PC-3 (cell line): ENCODE data around the gene JAZF1. TPM values are rescaled to one million over a fixed set of nuclear protein-coding genes. Genes with fewer than 3 reads are reported as not detected.
"Not testable (repeated sequence)": the region's sequence is repeated elsewhere in the genome, so short reads cannot be mapped to it uniquely, and the experiment has no call there.

Experiments used
- ATAC-seq: fragments of 200-7000 bp; cut with Tn5 transposase; 2 replicates; pipeline ENCODE4 v1.9.1; 2020; ENCODE audit warnings: mild to moderate bottlenecking, moderate library complexity
- BruUV-seq: library from RNA; stranded (reverse); fragments of 400-500 nt; replicated peaks from 2 replicates; lab custom pipeline; 2021; lab: Mats Ljungman, UMichigan
- CTCF ChIA-PET: fragments of 300-600 bp; sonication (Branson Sonifier 250); formaldehyde crosslinking; loops from one replicate; lab custom pipeline; 2022; ENCODE audit warnings: antibody characterized with exemption; lab: Charles Lee
- POLR2A ChIA-PET: fragments of 300-600 bp; sonication (Branson Sonifier 250); formaldehyde crosslinking; loops from one replicate; lab custom pipeline; 2022; ENCODE audit warnings: antibody characterized with exemption; ENCODE audit not compliant: unreplicated experiment; lab: Charles Lee
- DNase-seq: peaks from one replicate; pipeline ENCODE4 v3.0.0-alpha.2; 2015
- H2AFZ ChIP-seq: fragments of 300-600 bp; sonication (generic); 2 replicates; pipeline ENCODE4 v1.6.0; 2016; ENCODE audit warnings: antibody characterized with exemption, low read length
- H3F3A ChIP-seq: fragments of 300-600 bp; sonication (generic); one replicate; pipeline ENCODE4 v1.6.0; 2017; ENCODE audit warnings: antibody characterized with exemption, low read length, control low read depth, mild to moderate bottlenecking; ENCODE audit not compliant: unreplicated experiment
- H3K27ac ChIP-seq: fragments of 300-600 bp; sonication (generic); 2 replicates; pipeline ENCODE4 v1.5.1; 2016; ENCODE audit warnings: mild to moderate bottlenecking, low read length
- H3K27me3 ChIP-seq: fragments of 300-600 bp; sonication (generic); 2 replicates; pipeline ENCODE4 v1.6.1; 2016; ENCODE audit warnings: low read length, mixed read lengths
- H3K36me3 ChIP-seq: fragments of 300-600 bp; sonication (generic); 2 replicates; pipeline ENCODE4 v1.6.1; 2016; ENCODE audit warnings: low read depth, mixed run types, low read length, mixed read lengths
- H3K4me1 ChIP-seq: fragments of 300-600 bp; sonication (generic); 2 replicates; pipeline ENCODE4 v1.5.1; 2016; ENCODE audit warnings: low read length; ENCODE audit not compliant: insufficient read depth
- H3K4me2 ChIP-seq: fragments of 300-600 bp; sonication (generic); 2 replicates; pipeline ENCODE4 v1.6.0; 2016; ENCODE audit warnings: low read length
- H3K4me3 ChIP-seq: fragments of 300-600 bp; sonication (generic); 2 replicates; pipeline ENCODE4 v1.5.1; 2016; ENCODE audit warnings: mild to moderate bottlenecking, low read length, mixed read lengths
- H3K79me2 ChIP-seq: fragments of 300-600 bp; sonication (generic); 2 replicates; pipeline ENCODE4 v1.6.1; 2017; ENCODE audit warnings: low read length, mixed read lengths
- H3K9ac ChIP-seq: fragments of 300-600 bp; sonication (generic); 2 replicates; pipeline ENCODE4 v1.6.0; 2016; ENCODE audit warnings: mild to moderate bottlenecking, low read length
- H3K9me2 ChIP-seq: fragments of 300-600 bp; sonication (generic); replicated peaks from 2 replicates; pipeline ENCODE4 v1.6.1; 2016; ENCODE audit warnings: mixed run types, low read length, mixed read lengths
- H3K9me3 ChIP-seq: fragments of 300-600 bp; sonication (generic); 2 replicates; pipeline ENCODE4 v1.6.1; 2016; ENCODE audit warnings: low read length, mixed read lengths
- H4K20me1 ChIP-seq: fragments of 300-600 bp; sonication (generic); 2 replicates; pipeline ENCODE4 v1.6.1; 2016; ENCODE audit warnings: low read length, mixed read lengths
- CTCF ChIP-seq: fragments of 300-600 bp; sonication (generic); conservative IDR thresholded peaks from 2 replicates; pipeline ENCODE4 v1.5.1; 2017; ENCODE audit warnings: antibody characterized with exemption, low read depth, mild to moderate bottlenecking, low read length
- EZH2 ChIP-seq: fragments of 300-600 bp; sonication (generic); IDR thresholded peaks from one replicate; pipeline ENCODE4 v1.6.1; 2017; ENCODE audit warnings: antibody characterized with exemption, mild to moderate bottlenecking, low read length; ENCODE audit not compliant: unreplicated experiment
- EZH2phosphoT487 ChIP-seq: fragments of 300-600 bp; sonication (generic); IDR thresholded peaks from 2 replicates; pipeline ENCODE4 v1.6.1; 2018; ENCODE audit warnings: mild to moderate bottlenecking, antibody characterized with exemption, low read length, borderline replicate concordance
- intact Hi-C: fragments of 100-400 bp; cut with micrococcal nuclease; formaldehyde crosslinking; loops from 2 replicates; pipeline ENCODE4 v1.9.0; 2023
- total RNA-seq: library from RNA; depleted of rRNA; stranded (reverse); fragments of >200 nt; gene quantifications from 2 replicates; pipeline ENCODE4 v1.2.3, GENCODE V29; 2014

Gene JAZF1
- total RNA-seq, 1 experiment from 2014 or later = 2.3 TPM

- DNase-seq (no peak), ATAC-seq (no peak)
- H4K20me1 ChIP-seq = no peaks in the 10 kb centered on the region
- no peak overlapping the region for H2AFZ ChIP-seq
- no peak overlapping the region for H3K4me3 ChIP-seq
- no peaks in the 10 kb centered on the region for H3K79me2 ChIP-seq
- no peaks in the 10 kb centered on the region for H3K27me3 ChIP-seq
- intact Hi-C loops = no loop called here
- TF ChIP-seq EZH2phosphoT487 = no peak
- TF ChIP-seq CTCF = no peak
- no peak for TF ChIP-seq EZH2
- no peak overlapping the region for H3K27ac ChIP-seq
- H3F3A ChIP-seq = no peaks in the 10 kb centered on the region
- CTCF ChIA-PET = no interaction called here
- no TSS peak for BruUV-seq
- H3K4me2 ChIP-seq = no peak overlapping the region
- H3K4me1 ChIP-seq = no peaks in the 10 kb centered on the region
- no peaks in the 10 kb centered on the region for H3K36me3 ChIP-seq
- H3K9ac ChIP-seq = no peak overlapping the region
- no peaks in the 10 kb centered on the region for H3K9me2 ChIP-seq
- no peaks in the 10 kb centered on the region for H3K9me3 ChIP-seq
- POLR2A ChIA-PET = no interaction called here
These were observed 318.8 kb downstream of the JAZF1 start for GRCh38 chr7:27861747-27862146.

- H4K20me1 ChIP-seq = no peaks in the 10 kb centered on the region
- no peak overlapping the region for H2AFZ ChIP-seq
- intact Hi-C loops = no loop called here
- no peaks in the 10 kb centered on the region for H3K79me2 ChIP-seq
- H3K4me2 ChIP-seq = no peak overlapping the region
- DNase-seq = no peak
- no peaks in the 10 kb centered on the region for H3F3A ChIP-seq
- no TSS peak for BruUV-seq
- no peaks in the 10 kb centered on the region for H3K36me3 ChIP-seq
- ChIA-PET POLR2A (no interaction called here), CTCF (no interaction called here)
- no peaks in the 10 kb centered on the region for H3K4me1 ChIP-seq
- TF ChIP-seq CTCF = no peak
- no peak for TF ChIP-seq EZH2
- no peak for TF ChIP-seq EZH2phosphoT487
- H3K9me3 ChIP-seq = no peaks in the 10 kb centered on the region
- no peak overlapping the region for H3K9ac ChIP-seq
- H3K27me3 ChIP-seq = no peaks in the 10 kb centered on the region
- H3K9me2 ChIP-seq = no peaks in the 10 kb centered on the region
- no peak overlapping the region for H3K27ac ChIP-seq
- no peak overlapping the region for H3K4me3 ChIP-seq
- no peak for ATAC-seq
These were observed 319.8 kb downstream of the JAZF1 start for GRCh38 chr7:27860800-27861199.

- POLR2A ChIA-PET = not testable (repeated sequence)
These were observed 323.7 kb downstream of the JAZF1 start for GRCh38 chr7:27856703-27857485.

More at GRCh38 chr7:27856703-27857485, 323.7 kb downstream of the JAZF1 start:
- H3K27me3 ChIP-seq, H3K4me1 ChIP-seq, H3K27ac ChIP-seq, H3K9ac ChIP-seq, ATAC-seq, H3K79me2 ChIP-seq, H3K4me2 ChIP-seq, H3K36me3 ChIP-seq, H2AFZ ChIP-seq, BruUV-seq, H3F3A ChIP-seq, intact Hi-C loops, DNase-seq, H3K9me3 ChIP-seq, H3K9me2 ChIP-seq, H4K20me1 ChIP-seq, H3K4me3 ChIP-seq: not testable (repeated sequence)
- CTCF ChIA-PET = interaction anchor here (0.6 kb wide), 1 partner anchor 224 kb away, joined by 3 read pairs; no protein-coding TSS in a partner anchor
